Hepatocyte (in vitro differentiated cells): ENCODE measurements around the gene M1AP. TPM values are rescaled to one million over a fixed set of nuclear protein-coding genes. Genes with fewer than 3 reads are reported as not detected.

Experiments used
- DNase-seq: peaks from one replicate; pipeline ENCODE4 v3.0.0-alpha.2; 2016; ENCODE audit warnings: low spot score
- H2AFZ ChIP-seq: fragments of 200-600 bp; sonication (generic); 2 replicates; pipeline ENCODE4 v1.6.0; 2016; ENCODE audit warnings: antibody characterized with exemption, mild to moderate bottlenecking
- H3K27ac ChIP-seq: fragments of 200-600 bp; sonication (generic); 2 replicates; pipeline ENCODE4 v1.5.1; 2016; ENCODE audit warnings: mild to moderate bottlenecking
- H3K27me3 ChIP-seq: fragments of 200-600 bp; sonication (generic); 2 replicates; pipeline ENCODE4 v1.6.1; 2016
- H3K36me3 ChIP-seq: fragments of 200-600 bp; sonication (generic); replicated peaks from 2 replicates; pipeline ENCODE4 v1.5.1; 2016; ENCODE audit warnings: low read depth; ENCODE audit not compliant: insufficient read depth
- H3K4me1 ChIP-seq: fragments of 200-600 bp; sonication (generic); 2 replicates; pipeline ENCODE4 v1.5.1; 2016; ENCODE audit warnings: mild to moderate bottlenecking, moderate library complexity; ENCODE audit not compliant: insufficient read depth
- H3K4me2 ChIP-seq: fragments of 200-600 bp; sonication (generic); 2 replicates; pipeline ENCODE4 v1.6.0; 2016
- H3K4me3 ChIP-seq: fragments of 200-600 bp; sonication (generic); 2 replicates; pipeline ENCODE4 v1.5.1; 2016; ENCODE audit warnings: mild to moderate bottlenecking
- H3K79me2 ChIP-seq: fragments of 200-600 bp; sonication (generic); 2 replicates; pipeline ENCODE4 v1.6.0; 2017; ENCODE audit warnings: mild to moderate bottlenecking
- H3K9me2 ChIP-seq: fragments of 200-600 bp; sonication (generic); replicated peaks from 2 replicates; pipeline ENCODE4 v1.6.0; 2017; ENCODE audit warnings: mild to moderate bottlenecking; ENCODE audit not compliant: insufficient read depth
- H3K9me3 ChIP-seq: fragments of 200-600 bp; sonication (generic); 2 replicates; pipeline ENCODE4 v1.5.1; 2016; ENCODE audit warnings: low read depth, mild to moderate bottlenecking
- H4K20me1 ChIP-seq: fragments of 200-600 bp; sonication (generic); 2 replicates; pipeline ENCODE4 v1.6.0; 2016; ENCODE audit warnings: mild to moderate bottlenecking; ENCODE audit not compliant: insufficient read depth, poor library complexity, severe bottlenecking
- EZH2 ChIP-seq: fragments of 200-600 bp; sonication (generic); IDR thresholded peaks from 2 replicates; pipeline ENCODE4 v1.6.1; 2016; ENCODE audit warnings: antibody characterized with exemption, mild to moderate bottlenecking, borderline replicate concordance
- EZH2phosphoT487 ChIP-seq: fragments of 200-600 bp; sonication (generic); IDR thresholded peaks from one replicate; pipeline ENCODE4 v1.6.1; 2018; ENCODE audit warnings: antibody characterized with exemption, mild to moderate bottlenecking, low read depth, moderate library complexity; ENCODE audit not compliant: unreplicated experiment, severe bottlenecking
- WGBS: methylation state at CpG from one replicate; pipeline ENCODE4 v1.1.6; 2016; ENCODE audit warnings: low lambda C conversion rate; ENCODE audit errors: missing lambda C conversion rate; 5-methylcytosine and 5-hydroxymethylcytosine counted together
- polyA plus RNA-seq: library from polyadenylated mRNA; unstranded; fragments of >200 nt; fragmentation: Nextera tagmentation; extraction: Ambion mirVana; gene quantifications from 2 replicates; pipeline ENCODE4 v1.2.1, GENCODE V29; 2016
- total RNA-seq: library from RNA; depleted of rRNA; stranded (reverse); fragments of >200 nt; gene quantifications from 2 replicates; pipeline ENCODE4 v1.2.3, GENCODE V29; 2014
- TF ChIP-seq, protein P1 (sequence below): fragments of 200-600 bp; sonication (generic); IDR thresholded peaks from 2 replicates; pipeline ENCODE4 v1.5.1; 2016; ENCODE audit warnings: antibody characterized with exemption, mild to moderate bottlenecking; ENCODE audit not compliant: poor library complexity

M1AP gene
- total and polyA plus RNA-seq, 2 experiments from 2014 or later: 0.30 to 0.70 TPM

DNA sequence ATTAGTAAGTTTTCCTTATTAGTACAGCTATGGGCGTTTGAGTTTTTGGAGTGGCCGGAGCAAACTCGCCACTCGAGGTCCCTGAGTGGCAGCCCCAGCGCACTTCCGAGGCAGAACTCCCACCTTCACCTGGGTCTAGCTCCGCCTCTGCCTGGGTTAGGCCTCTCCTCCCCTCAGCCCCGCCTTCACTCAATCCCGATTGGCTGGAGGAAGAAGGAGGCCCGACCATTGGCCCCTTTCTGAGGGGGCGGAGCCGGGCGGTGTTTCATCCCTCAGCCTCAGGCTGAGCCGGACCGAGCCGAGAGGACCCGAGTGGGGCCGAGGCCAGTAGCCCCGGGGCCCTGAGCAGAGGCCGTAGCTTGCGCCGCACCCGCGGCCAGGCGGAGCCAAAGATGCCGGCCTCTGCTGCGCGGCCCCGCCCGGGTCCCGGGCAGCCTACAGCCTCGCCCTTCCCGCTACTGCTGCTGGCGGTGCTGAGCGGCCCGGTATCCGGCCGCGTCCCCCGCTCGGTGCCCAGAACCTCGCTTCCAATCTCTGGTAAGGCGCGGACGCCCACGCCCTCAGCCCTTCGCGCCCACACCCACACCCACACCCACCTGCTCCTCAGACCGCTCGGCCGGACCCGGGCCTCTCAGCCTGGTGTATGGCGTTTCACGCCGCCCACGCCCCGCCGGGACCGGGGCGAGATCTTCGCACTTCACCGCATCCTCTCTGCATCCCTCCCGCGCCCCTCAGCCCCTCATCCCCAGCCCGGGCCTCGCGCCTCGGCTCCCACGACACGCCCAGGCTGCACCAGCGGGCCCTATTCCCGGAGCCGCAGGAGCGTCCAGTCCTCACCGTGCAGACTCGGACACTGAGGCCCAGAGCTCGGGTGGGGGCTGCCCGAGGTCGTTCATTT, 6.1 kb upstream of the M1AP start, which contains the start of gene SEMA4F:
Gene SEMA4F, plus strand, starts transcription at position 263 of the 898 bp plus-strand sequence. Its CDS starts 130 bp downstream, at position 393.
- Histone ChIP-seq H3K9me2 (no peaks in the 10 kb centered on the region), H3K4me3 (peak within 1 kb of the TSS; percentile 36), H4K20me1 (no peaks in the 10 kb centered on the region), H3K36me3 (no peaks in the 10 kb centered on the region), H3K27me3 (no peaks in the 10 kb centered on the region), H3K79me2 (no peaks in the 10 kb centered on the region), H3K4me1 (peaks cover 5% of the 10 kb centered on the region), H3K4me2 (peak within 1 kb of the TSS; percentile 89), H3K27ac (no peak within 1 kb of the TSS), H2AFZ (peak within 1 kb of the TSS; percentile 73), H3K9me3 (no peaks in the 10 kb centered on the region)
- DNase-seq: peak; percentile 98
- 2% methylated on average over 68 of the region's 79 CpGs for WGBS
- TF ChIP-seq EZH2 (no peak), EZH2phosphoT487 (no peak)
- TF ChIP-seq, protein P1, sequence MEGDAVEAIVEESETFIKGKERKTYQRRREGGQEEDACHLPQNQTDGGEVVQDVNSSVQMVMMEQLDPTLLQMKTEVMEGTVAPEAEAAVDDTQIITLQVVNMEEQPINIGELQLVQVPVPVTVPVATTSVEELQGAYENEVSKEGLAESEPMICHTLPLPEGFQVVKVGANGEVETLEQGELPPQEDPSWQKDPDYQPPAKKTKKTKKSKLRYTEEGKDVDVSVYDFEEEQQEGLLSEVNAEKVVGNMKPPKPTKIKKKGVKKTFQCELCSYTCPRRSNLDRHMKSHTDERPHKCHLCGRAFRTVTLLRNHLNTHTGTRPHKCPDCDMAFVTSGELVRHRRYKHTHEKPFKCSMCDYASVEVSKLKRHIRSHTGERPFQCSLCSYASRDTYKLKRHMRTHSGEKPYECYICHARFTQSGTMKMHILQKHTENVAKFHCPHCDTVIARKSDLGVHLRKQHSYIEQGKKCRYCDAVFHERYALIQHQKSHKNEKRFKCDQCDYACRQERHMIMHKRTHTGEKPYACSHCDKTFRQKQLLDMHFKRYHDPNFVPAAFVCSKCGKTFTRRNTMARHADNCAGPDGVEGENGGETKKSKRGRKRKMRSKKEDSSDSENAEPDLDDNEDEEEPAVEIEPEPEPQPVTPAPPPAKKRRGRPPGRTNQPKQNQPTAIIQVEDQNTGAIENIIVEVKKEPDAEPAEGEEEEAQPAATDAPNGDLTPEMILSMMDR: no peak

DNA sequence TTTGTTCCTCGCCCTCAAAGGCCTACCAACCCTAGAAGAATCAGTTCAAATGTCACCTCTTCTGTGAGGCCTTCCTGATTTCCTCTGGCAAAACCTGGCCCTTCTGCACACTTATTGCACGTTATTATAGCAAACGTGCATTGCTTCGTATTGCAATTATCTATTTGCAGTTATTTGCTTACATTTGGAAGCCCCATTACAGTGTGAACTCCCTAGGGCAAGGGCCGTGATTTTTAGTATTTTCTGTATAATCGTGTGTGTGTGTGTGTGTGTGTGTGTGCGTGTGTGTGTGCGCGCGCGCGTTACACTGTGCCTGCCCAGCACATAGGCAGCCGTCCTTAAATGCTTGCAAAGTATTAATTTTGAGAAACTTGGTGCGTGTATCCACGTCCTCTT, 5.5 kb upstream of the M1AP start:
- no peak overlapping the region for H3K27ac ChIP-seq
- WGBS: 26% methylated on average over 15 of the region's 15 CpGs

DNA sequence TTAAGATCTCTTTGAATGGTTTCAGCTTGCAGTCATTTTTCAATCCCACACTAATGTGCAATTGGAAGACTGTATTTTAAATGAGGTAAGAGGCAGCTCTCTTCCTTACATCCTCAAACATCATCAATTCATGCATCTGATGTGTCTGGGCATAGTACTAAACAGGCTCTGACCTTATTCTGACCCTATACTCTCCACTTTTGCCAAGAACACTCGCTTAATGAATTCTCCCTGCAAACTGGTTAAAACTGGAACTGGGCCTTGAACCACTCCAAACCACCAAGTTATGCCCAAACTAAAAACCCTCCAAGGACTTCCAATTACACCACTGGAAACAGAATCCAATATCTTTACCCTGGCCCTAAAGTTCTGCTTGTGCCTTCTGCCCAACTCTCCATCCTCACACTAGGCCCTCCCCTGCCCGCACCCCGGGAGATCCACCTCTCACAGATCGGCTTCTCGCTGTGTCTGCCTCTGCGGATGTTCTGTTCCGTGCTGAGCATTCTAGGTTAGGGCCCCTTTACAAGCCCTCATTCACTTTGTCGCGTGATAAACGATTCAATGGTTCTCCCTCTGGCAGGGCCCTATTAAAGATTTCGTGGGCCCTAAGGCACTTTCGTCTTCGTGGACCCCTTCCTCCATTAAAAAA, 1.2 kb downstream of the M1AP start:
- Histone ChIP-seq H3K36me3 (no peaks in the 10 kb centered on the region), H4K20me1 (no peaks in the 10 kb centered on the region), H3K9me2 (no peaks in the 10 kb centered on the region), H3K9me3 (no peaks in the 10 kb centered on the region), H3K4me1 (no peaks in the 10 kb centered on the region), H3K27me3 (no peaks in the 10 kb centered on the region), H3K27ac (no peak overlapping the region), H3K4me2 (no peak overlapping the region), H2AFZ (no peak overlapping the region), H3K4me3 (no peak overlapping the region), H3K79me2 (no peaks in the 10 kb centered on the region)
- TF ChIP-seq EZH2 (no peak), EZH2phosphoT487 (no peak)
- TF ChIP-seq, protein P1: no peak
- WGBS: 93% methylated on average over 13 of the region's 13 CpGs
- DNase-seq: no peak

More for the DNA sequence above, 5.5 kb upstream of the M1AP start:
- TF ChIP-seq EZH2phosphoT487 (no peak), EZH2 (no peak)
- TF ChIP-seq, protein P1: no peak
- Histone ChIP-seq H3K9me2 (no peaks in the 10 kb centered on the region), H3K4me2 (peak overlapping the region; percentile 76), H3K9me3 (no peaks in the 10 kb centered on the region), H2AFZ (peak overlapping the region; percentile 49), H3K36me3 (no peaks in the 10 kb centered on the region), H3K4me3 (peak overlapping the region; percentile 33), H3K4me1 (peaks cover 5% of the 10 kb centered on the region), H3K79me2 (no peaks in the 10 kb centered on the region), H3K27me3 (no peaks in the 10 kb centered on the region), H4K20me1 (no peaks in the 10 kb centered on the region)
- no peak for DNase-seq
